HG03066 (cell line): ENCODE data around the gene GNG3.
A peak's percentile ranks its signal among the peaks of the same experiment; 100 is the strongest.
"Not testable (repeated sequence)": the region's sequence is repeated elsewhere in the genome, so short reads cannot be mapped to it uniquely, and the experiment has no call there.

ENCODE experiments used
- ATAC-seq: cut with Tn5 transposase; IDR thresholded peaks from one replicate; pipeline ENCODE4 v1.9.1; 2021; ENCODE audit warnings: low read depth; ENCODE audit not compliant: unreplicated experiment

The GNG3 gene

GRCh38 chr11:62687508-62688396 lies 19.7 kb upstream of the GNG3 start:
- ATAC-seq, result no peak

- no peak for ATAC-seq
Observed at GRCh38 chr11:62688491-62688890, 19.0 kb upstream of the GNG3 start.

- no peak for ATAC-seq
Observed at GRCh38 chr11:62689421-62690183, 17.9 kb upstream of the GNG3 start, which contains the start of gene LRRN4CL. Gene LRRN4CL (minus strand): TSS chr11:62689530. CDS start chr11:62688508, 1,022 bp downstream.

- ATAC-seq, result not testable (repeated sequence)
Observed at GRCh38 chr11:62693624-62694023, 13.9 kb upstream of the GNG3 start.

GRCh38 chr11:62694455-62695167 lies 12.9 kb upstream of the GNG3 start:
- no peak for ATAC-seq

GRCh38 chr11:62702246-62702645 lies 5.2 kb upstream of the GNG3 start:
- ATAC-seq, result no peak

GRCh38 chr11:62703921-62704320 lies 3.6 kb upstream of the GNG3 start:
- ATAC-seq, result not testable (repeated sequence)

GRCh38 chr11:62705413-62705812 lies 2.1 kb upstream of the GNG3 start:
- no peak for ATAC-seq

GRCh38 chr11:62705880-62706849 lies 1.3 kb upstream of the GNG3 start:
- ATAC-seq, result peak; percentile 54

- no peak for ATAC-seq
Observed at GRCh38 chr11:62706850-62707247, 627 bp upstream of the GNG3 start.

GRCh38 chr11:62708392-62708791 lies 916 bp downstream of the GNG3 start:
- ATAC-seq, result no peak

GRCh38 chr11:62708793-62709192 lies 1.3 kb downstream of the GNG3 start:
- no peak for ATAC-seq

- ATAC-seq, result peak; percentile 80
Observed at GRCh38 chr11:62709247-62710000, 1.9 kb downstream of the GNG3 start.

- no peak for ATAC-seq
Observed at GRCh38 chr11:62710001-62710345, 2.5 kb downstream of the GNG3 start.

- ATAC-seq, result no peak
Observed at GRCh38 chr11:62712276-62712812, 4.9 kb downstream of the GNG3 start.

- ATAC-seq, result no peak
Observed at GRCh38 chr11:62712861-62713260, 5.4 kb downstream of the GNG3 start.

- no peak for ATAC-seq
Observed at GRCh38 chr11:62713343-62713742, 5.9 kb downstream of the GNG3 start.

GRCh38 chr11:62715150-62716130 lies 8.0 kb downstream of the GNG3 start:
- ATAC-seq, result no peak
